ENCODE measurements around the gene SMC6.

The SMC6 gene

DNA sequence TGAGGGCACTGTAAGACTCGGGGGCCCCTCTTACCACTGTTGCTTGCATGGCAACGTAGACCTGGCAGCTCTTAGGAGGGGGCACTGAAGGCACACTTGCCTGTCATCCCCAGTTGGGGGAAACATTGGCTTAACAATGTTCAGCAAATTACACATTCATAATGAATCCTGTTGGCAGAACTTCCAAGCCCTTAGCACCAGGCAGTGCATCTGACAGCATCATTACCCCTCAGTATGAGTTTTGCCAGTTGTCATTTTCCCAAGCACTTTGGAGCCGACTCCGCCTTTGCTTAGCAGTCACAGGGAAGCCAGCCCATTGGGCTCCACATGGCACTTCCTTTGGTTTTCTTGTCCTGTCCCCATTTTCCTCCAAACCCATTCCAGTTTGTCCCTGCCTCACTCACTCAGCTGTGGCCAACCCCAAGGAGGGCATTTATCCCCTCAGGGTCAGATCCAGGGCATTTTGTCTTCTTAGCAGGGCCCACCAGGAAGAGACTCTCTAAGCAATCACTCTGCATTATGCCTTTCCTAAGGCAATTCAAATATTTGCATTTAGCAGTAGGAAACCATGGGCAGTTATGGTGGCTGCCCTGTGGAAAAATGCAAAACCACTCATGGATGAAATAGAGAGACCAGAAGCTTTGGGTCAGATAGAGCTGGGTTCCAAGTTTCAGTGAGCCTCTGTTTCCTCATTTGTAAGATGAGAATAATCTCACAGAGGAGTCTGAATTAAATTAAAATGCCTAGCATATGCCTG, 139.3 kb downstream of the SMC6 start:
- H3K4me3 ChIP-seq (ENCODE audit: low read depth, low read length): no peak overlapping the region
- no peak for DNase-seq (ENCODE audit: low read depth)
- TF ChIP-seq, protein P1, sequence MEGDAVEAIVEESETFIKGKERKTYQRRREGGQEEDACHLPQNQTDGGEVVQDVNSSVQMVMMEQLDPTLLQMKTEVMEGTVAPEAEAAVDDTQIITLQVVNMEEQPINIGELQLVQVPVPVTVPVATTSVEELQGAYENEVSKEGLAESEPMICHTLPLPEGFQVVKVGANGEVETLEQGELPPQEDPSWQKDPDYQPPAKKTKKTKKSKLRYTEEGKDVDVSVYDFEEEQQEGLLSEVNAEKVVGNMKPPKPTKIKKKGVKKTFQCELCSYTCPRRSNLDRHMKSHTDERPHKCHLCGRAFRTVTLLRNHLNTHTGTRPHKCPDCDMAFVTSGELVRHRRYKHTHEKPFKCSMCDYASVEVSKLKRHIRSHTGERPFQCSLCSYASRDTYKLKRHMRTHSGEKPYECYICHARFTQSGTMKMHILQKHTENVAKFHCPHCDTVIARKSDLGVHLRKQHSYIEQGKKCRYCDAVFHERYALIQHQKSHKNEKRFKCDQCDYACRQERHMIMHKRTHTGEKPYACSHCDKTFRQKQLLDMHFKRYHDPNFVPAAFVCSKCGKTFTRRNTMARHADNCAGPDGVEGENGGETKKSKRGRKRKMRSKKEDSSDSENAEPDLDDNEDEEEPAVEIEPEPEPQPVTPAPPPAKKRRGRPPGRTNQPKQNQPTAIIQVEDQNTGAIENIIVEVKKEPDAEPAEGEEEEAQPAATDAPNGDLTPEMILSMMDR (IDR thresholded peaks at IDR 0.05; ENCODE audit: low read depth, low read length, missing control alignments): no peak

All from GM12864 (cell line).